GM18526 (cell line): ENCODE results near the gene CYTH1.

ENCODE experiments used
- POLR2A ChIP-seq: IDR thresholded peaks from 3 replicates; pipeline ENCODE4 v1.6.1; 2011; ENCODE audit not compliant: insufficient read length; ENCODE audit errors: extremely low read depth

The CYTH1 gene

DNA sequence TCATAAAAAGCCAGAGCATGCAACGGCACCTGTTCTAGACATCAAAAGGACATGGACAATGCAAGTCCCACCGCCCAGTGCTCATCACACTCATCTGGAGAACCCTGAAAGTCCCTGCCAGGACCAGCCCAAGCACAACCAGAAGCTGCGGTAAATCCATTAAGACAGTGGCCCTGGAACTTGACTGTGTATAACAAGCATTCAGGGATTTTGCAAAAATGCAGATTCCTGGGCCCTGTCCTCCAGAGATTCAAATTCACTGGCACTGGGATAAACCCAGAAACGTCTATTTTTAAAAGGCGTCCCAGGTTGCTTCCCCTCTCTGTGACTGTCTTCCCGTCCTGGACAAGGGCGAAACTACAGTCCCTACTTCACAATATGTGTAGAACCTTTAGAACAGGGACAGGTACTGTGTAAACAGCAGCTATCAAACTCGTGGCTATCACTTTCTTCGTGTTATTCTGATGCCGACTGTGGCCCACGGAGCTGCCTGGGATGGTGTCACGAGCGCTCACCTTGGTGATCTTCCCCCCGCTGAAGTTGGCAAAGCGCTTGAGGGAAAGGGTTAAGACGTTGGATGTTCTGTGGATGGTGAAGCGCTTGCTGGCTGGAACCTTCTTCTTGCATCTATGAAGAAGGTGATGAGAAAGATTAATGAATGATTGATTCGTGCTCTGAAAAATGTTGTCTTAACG, 36.2 kb upstream of the CYTH1 start:
- no peak for TF ChIP-seq POLR2A

DNA sequence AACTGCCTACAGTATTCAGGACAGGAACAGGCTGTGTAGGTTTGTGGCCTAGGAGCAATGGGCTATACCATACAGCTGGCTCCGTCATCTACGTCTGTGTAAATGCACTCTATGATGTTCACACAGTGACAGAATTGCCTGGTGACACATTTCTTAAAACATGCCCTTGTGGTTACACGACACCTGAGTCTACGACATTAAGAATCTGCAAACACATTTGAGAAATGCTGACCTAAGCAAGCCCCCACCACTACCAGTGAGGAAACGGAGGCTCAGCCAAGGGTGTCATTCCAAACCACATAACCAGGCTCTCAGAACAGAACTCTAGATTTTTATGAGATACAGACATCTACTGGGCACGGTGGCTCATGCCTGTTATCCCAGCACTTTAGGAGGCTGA, 35.0 kb upstream of the CYTH1 start:
- TF ChIP-seq POLR2A: no peak

DNA sequence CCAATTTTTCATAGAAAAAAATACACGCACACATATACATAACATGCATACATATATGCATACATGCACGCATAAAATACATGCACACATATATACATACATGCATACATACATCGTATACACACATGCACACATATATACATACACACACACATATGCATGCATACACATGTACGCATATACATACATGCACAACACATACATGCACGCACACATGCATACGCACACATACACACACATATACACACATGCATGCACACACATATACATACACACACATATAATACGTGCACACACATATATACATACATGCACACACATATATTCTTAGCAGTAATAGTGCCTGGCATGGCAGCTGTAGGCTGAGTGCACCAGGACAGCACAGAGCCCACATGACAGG, 33.6 kb upstream of the CYTH1 start:
- no peak for TF ChIP-seq POLR2A

DNA sequence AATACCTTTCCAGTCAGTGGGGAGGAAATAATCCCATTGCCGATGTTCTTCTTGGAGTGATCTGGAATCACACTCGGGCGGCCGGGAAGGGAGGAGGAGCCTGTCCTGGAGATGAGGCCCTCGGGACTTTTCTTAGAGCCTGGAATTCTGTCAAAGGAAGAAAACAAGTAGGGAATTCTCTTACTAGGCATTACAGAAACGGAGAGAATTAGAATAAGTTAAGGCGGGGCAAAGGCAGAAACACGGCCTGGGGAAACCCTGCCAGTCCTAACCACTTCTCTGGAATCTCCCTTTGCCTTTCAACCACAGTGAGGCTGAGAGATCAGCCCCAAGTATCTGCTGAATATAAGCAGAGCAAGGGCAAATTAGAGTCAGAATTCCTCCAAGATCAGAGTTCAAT, 30.8 kb upstream of the CYTH1 start:
- TF ChIP-seq POLR2A: no peak

DNA sequence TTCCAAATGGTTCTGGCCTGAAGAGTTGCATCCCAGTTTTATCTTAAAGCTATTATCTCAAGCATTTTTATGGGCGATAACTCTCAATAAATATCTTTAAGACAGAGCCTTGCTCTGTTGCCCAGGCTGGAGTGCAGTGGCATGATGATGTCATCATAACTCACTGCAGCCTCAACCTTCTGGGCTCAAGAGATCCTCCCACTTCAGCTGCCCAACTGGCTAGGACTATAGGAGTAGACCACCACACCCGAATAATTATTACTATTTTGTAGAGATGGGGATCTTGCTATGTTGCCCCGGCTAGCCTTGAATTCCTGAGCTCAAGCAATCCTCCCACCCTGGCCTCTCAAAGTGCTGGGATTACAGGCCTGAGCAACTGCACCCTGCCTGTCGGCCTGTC, 26.1 kb upstream of the CYTH1 start:
- TF ChIP-seq POLR2A: no peak

DNA sequence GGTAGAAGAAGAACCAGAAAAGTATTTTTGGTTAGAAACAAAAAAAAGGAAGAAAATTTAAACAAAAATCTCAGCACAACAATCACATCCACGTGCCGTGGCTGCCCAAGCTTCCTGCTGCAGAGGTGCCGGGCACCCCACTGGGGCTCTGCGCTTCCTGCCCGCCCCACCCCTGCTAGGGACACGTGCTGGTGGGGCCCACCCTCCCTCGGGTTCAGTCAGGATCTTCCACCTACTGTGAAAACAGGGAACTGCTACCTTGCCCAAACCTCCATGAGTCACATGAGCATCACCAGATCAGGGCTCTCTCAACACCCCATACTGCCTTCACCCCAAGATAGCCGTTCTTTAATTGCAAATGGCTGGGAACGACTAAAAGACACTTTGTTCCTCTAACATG, 24.4 kb upstream of the CYTH1 start:
- no peak for TF ChIP-seq POLR2A

DNA sequence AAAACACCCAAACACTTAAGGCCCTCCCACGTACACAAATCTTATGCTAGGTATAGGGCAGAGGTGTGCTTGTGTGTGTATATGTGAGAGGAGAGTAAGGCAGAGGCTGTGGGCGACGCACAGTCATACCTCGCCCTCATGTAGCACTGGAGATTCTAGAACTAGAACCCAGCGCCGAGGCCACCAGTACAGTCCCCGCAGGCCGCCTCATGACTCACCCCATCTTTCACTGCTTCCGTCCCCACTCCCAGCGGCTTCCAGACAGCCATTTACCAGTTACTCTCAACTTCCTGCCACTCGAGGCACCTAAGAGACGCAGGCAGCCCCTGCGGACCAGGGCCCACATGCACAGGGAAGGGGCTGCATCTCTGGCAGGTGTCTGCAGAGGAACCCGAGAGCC, 23.2 kb upstream of the CYTH1 start:
- TF ChIP-seq POLR2A: no peak

DNA sequence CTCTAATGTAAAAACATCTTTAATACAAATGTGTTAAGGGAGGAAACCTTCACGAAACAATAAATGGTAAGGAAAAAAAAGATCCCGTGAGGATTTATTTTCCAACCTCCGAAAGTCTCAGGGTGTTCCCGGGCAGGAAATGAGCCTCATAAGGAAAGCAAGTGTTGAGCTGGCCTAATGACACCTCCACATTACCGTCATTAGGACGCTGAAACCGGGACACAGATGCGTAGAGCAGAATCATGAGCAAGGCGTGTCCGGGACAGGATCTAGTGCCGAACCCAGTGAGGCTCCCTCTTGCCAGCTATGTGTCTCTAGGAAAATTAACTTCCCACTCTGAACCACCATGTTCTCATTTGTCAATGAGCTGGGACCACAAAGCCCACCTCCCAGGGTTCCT, 22.7 kb upstream of the CYTH1 start:
- no peak for TF ChIP-seq POLR2A

DNA sequence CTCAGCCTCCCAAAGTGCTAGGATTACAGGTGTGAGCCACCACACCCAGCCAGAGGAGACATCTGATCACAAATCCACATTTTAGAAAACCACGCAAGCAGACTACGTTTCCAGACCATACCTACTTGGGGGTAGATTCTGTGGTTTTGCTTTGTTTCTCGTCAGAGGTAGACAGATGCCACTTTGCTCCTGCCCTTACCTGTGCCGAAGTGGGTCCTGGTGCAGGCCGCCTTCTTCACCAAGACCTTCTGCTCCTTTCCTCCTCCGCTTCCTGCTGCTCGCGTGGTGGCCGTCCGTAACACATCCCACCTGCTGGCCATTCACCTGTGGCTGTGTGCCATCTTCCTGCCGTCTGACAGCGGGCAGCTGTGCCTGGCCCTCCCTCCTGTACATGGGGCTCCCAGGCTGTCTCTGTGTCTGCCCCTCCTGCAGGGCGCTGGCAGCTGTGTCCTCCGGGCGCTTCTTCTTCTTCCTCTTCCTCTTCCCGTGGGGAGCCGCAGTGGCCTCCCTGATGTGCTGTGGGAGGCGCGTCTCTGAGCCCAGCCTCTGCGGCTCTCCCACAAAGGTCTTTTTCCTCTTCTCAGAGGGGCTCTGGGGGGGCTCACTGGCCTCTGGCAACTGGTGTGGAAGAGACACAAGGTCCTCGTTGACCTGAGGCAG, 21.2 kb upstream of the CYTH1 start:
- no peak for TF ChIP-seq POLR2A

DNA sequence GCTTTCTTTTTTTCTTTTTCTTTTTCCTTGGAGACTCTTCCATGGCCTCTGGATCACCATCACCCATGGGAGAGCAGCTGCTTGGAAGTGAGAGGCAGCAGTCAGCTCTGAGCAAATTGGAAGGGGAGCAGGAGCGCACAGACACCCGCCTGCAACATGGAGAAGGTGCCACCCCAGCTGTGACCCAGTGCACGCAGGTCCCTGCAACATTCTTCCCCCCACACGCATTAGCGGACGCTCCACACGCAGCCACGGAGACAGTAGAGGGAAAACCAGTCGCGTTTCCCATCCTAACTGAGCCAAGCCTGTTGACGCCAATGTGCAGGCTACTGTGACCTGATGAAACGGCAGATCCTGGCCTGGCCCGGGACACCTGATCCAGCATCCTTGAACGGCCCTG, 20.4 kb upstream of the CYTH1 start:
- no peak for TF ChIP-seq POLR2A

DNA sequence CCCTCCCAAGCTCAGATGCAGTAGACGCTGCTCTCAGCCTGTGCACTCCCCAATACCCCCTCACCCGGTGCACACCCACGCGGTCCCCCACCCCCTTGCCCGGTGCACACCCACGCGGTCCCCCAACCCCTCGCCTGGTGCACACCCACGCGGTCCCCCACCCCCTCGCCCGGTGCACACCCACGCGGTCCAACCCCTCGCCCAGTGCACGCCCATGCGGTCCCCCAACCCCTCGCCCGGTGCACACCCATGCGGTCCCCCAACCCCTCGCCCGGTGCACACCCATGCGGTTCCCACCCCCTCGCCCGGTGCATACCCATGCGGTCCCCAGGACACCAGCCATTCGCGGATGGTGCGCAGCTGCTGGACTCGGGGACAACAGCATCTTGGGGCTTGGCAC, 19.9 kb upstream of the CYTH1 start:
- no peak for TF ChIP-seq POLR2A

DNA sequence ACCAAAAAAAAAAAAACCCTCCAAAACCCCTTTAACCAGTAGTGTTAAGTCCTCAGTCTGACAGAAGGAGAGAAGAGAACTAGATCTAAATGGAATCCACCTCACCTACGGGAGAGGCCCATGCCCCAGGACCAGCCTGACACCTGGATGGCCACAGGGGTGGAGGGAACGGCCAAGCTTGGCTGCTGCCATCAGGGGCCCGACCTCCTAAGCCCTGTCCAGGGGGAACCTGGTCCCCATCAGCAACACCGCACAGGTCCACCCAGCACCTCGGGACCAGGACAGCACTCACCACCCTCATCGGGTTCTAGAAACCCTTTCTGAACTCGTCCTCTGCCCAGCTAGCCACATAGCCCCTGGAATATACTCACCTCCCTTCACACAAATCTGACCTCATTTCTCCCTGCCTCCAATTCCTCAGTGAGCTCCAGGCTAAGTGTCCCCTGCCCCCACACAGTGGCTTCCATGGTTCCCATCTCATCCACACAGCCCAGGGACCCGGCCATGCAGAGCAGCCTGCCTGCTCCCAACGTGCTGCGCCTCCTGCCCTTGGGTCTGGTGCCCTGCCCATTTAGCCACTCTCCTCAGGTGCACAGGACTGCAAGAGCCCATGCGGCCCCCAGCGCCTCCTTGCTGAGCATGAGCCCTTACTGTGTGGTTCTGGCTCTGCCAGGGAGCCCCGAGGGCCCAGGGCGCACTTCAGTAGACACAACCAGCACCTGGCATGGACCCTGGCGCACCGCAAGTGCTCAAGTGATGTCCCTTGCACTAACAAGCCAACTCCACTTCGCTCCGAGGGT, 18.3 kb upstream of the CYTH1 start:
- TF ChIP-seq POLR2A: no peak

DNA sequence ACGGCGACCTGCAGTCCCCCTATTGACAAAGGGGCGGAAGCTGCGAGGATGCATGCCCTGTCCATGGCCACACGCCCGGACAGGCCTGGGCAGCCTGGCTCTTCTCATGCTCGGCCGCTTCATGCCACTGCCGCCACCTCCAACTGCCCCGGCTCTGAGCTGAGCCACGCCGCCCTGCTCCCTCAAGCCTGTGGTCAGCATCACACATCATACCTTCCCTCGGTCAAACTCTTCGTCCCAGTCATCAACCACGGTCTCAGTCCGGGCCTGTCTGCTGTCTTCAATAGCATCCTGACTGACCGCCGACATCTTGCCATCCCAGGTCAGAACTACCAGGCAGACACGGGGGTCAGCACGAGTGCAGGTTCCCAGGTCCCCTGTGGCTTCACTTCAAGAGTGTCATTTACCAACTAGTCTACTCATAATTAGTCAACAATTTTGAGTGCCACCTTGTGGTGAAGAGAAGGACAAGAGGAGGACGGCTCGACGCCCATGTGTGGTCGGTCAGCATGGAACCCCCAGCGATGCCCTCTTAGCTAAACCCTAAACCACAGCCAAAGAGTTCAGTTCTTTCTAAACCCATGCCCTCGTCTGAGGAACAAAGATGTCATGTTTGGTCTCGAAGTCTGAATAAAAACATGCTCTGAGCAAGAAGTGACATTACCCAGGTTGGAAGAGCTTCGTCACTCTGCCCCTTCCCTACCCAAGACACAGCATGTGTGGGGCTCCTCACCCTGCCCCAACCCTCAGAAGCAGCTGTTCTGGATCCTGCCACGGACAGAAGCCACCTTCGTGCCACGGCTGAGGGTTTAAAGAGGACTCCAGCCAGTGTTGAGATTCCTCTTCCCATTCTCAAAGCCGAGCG, 16.9 kb upstream of the CYTH1 start:
- TF ChIP-seq POLR2A: no peak

DNA sequence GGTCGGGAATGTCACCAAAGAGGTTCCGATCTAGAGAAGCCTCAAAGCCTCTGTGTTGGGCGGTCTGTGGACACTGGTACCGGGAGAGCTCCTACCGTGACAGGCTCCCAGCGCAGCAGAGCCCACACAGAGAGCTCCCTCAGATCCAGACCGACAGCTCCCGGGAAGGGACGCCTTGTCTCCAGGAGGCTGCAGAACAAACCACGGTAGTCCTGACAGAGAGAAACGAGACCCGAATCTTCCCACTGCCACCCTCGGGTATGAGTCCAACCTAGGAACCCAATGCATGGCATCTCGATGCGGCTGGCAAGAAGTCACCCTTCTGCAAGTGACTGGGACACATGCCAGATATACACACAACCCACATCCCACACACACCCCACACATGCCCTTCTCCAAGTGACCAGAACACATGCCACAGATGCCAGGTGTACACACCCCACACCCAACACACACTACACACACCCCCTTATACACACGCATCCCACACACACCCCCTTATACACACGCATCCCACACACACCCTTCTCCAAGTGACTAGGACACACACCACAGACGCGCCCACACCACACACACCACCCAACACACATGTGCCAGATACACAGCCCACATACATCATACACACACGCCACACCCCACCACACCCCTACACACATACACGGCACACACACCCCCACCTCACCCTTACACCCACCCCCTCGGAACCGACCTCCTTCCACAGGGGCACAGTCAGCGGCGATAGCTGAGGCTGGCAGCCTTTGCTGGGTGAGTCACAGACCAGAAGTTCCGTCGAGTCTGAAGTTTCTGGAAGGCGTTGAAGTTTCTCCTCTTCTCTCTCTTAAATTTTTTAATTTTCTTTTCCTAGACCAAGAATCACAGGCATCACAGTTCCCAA, 15.9 kb upstream of the CYTH1 start:
- no peak for TF ChIP-seq POLR2A
